Gastrocnemius medialis (tissue), 4 donors: Measurements from ENCODE around the gene EIF2S3. TPM values are rescaled to one million over a fixed set of nuclear protein-coding genes. Genes with fewer than 3 reads are reported as not detected.

Experiments
- ATAC-seq, 2 donors: fragments of 150-250 bp; one replicate each; pipeline ENCODE4 v1.9.1; 2016
- DNase-seq, 2 donors: peaks; one replicate each; pipeline ENCODE4 v3.0.0-alpha.2; 2019
- H3K27ac ChIP-seq, 4 donors: fragments of 200-600 bp; sonication (generic); 1 replicate in 1 of 4; 2 replicates in 3 of 4; pipeline ENCODE4 v1.5.1; 2016 to 2018; ENCODE audit warnings: mild to moderate bottlenecking in 2 of 4, moderate library complexity in 1 of 4
- H3K27me3 ChIP-seq, 3 donors: fragments of 200-600 bp; sonication (generic) in 2 of 3; 1 replicate in 1 of 3; 2 replicates in 2 of 3; pipeline versions ENCODE4 v1.5.1 to v1.6.0; 2016 to 2019; ENCODE audit warnings: mild to moderate bottlenecking in 1 of 3, moderate library complexity in 1 of 3
- H3K36me3 ChIP-seq, 2 donors: fragments of 200-600 bp; sonication (generic) in 1 of 2; one replicate each; pipeline ENCODE4 v1.5.1; 2017 to 2018
- H3K4me1 ChIP-seq, 2 donors: fragments of 200-600 bp; sonication (generic) in 1 of 2; one replicate each; pipeline ENCODE4 v1.5.1; 2016 to 2017; ENCODE audit warnings: mild to moderate bottlenecking in 2 of 2
- H3K4me3 ChIP-seq, 4 donors: fragments of 200-600 bp; sonication (generic) in 3 of 4; 1 replicate in 1 of 4; 2 replicates in 3 of 4; pipeline ENCODE4 v1.5.1; 2016 to 2019; ENCODE audit warnings: mild to moderate bottlenecking in 2 of 4
- H3K9me3 ChIP-seq, 3 donors: fragments of 200-600 bp; sonication (generic) in 2 of 3; 1 replicate in 1 of 3; 2 replicates in 2 of 3; pipeline ENCODE4 v1.5.1; 2016 to 2019
- POLR2A ChIP-seq, 2 donors: fragments of 450-650 bp; IDR thresholded peaks; one replicate each; pipeline ENCODE4 v1.6.1; 2017; ENCODE audit warnings: antibody characterized with exemption in 2 of 2, mild to moderate bottlenecking in 2 of 2, moderate library complexity in 2 of 2
- in situ Hi-C, 4 donors: fragments of 200-750 bp; cut with MboI; loops; one replicate each; pipeline versions ENCODE4 v1.15.0 to v1.8.0; 2017; ENCODE audit warnings: low sequenced_read_pairs in 4 of 4
- intact Hi-C: fragments of 100-400 bp; cut with DNase I; formaldehyde crosslinking; loops from one replicate; pipeline ENCODE4 v1.15.1; 2023; ENCODE audit warnings: low total_unique reads
- total RNA-seq, 4 donors: library from RNA; depleted of rRNA; stranded (reverse); fragments of >200 nt; gene quantifications; one replicate each; pipeline versions ENCODE4 v1.1.0 to v1.2.3, GENCODE V29; 2016
- TF ChIP-seq, protein P1 (sequence below), 5 experiments: fragments of 450-650 bp in 3 of 5; fragments of 200-600 bp in 2 of 5; sonication (generic) in 2 of 5; IDR thresholded peaks in 4 of 5; conservative IDR thresholded peaks in 1 of 5; 1 replicate in 4 of 5; 2 replicates in 1 of 5; pipeline ENCODE4 v1.5.1; 2016 to 2019; ENCODE audit warnings: antibody characterized with exemption in 5 of 5, mild to moderate bottlenecking in 3 of 5, moderate library complexity in 3 of 5

Gene EIF2S3
- total RNA-seq, 4 donors from 2014 or later, result 50.8 to 89.1 (median 70.2) TPM

DNA sequence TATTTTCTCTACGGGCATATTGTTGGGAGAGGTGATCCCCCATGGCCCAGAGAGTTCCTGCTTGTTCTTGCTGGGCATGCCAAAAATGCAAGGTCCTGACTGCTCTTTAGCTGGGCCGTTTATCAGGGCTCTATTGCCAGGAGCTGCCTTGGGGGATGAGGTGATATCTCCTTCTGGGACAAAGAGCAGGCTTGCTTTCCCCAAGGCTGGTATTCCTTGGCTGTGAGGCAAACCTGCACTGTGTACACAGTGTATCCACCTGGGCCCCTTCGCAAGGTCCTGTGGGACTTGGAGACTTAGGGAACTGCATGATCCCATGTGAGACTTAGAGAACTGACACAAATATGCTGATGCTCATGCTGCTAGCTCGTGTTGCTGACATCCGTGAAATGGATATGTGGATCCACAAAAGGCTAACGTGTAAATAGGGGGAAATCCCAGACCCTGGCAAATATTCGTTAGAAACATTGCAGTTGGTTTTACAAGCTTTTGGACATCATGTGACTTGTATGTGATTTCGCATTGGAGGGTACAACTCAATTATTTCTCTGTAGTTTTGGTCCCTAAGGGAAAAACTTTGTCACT lies 70.4 kb downstream of the EIF2S3 start:
- in situ Hi-C loops, result no loop called here
- peak; percentile 46 to 62 for ATAC-seq

More for the DNA sequence above, 70.4 kb downstream of the EIF2S3 start:
- Histone ChIP-seq H3K27me3 (no peaks in the 10 kb centered on the region), H3K36me3 (no peaks in the 10 kb centered on the region), H3K27ac (peak overlapping the region in 1 of 4 donors; percentile 4), H3K4me3 (no peak overlapping the region), H3K4me1 (no peaks in the 10 kb centered on the region), H3K9me3 (no peaks in the 10 kb centered on the region)
- peak in 1 of 2 donors; percentile 2 for DNase-seq
- intact Hi-C loops, result no loop called here
- TF ChIP-seq POLR2A (IDR thresholded peaks at IDR 0.05), result no peak
- TF ChIP-seq, protein P1, sequence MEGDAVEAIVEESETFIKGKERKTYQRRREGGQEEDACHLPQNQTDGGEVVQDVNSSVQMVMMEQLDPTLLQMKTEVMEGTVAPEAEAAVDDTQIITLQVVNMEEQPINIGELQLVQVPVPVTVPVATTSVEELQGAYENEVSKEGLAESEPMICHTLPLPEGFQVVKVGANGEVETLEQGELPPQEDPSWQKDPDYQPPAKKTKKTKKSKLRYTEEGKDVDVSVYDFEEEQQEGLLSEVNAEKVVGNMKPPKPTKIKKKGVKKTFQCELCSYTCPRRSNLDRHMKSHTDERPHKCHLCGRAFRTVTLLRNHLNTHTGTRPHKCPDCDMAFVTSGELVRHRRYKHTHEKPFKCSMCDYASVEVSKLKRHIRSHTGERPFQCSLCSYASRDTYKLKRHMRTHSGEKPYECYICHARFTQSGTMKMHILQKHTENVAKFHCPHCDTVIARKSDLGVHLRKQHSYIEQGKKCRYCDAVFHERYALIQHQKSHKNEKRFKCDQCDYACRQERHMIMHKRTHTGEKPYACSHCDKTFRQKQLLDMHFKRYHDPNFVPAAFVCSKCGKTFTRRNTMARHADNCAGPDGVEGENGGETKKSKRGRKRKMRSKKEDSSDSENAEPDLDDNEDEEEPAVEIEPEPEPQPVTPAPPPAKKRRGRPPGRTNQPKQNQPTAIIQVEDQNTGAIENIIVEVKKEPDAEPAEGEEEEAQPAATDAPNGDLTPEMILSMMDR (IDR thresholded peaks at IDR 0.05 in 4 of 5, conservative IDR thresholded peaks at IDR 0.05 in 1 of 5), result no peak

Other genes with a start within 250 kb of the EIF2S3 start
- 10 to 100 TPM; 12.1 to 37.3 (median 30.8) TPM for gene APOO, start 147.0 kb upstream of the EIF2S3 start, total RNA-seq
- 1 to 10 TPM in 1 of 4 donors, not detected in 3; 3.1 TPM for gene CXorf58, start 146.9 kb upstream of the EIF2S3 start, total RNA-seq
- gene KLHL15, start 27.8 kb upstream of the EIF2S3 start, total RNA-seq, result 1 to 10 TPM; 5.1 to 9.3 (median 8.1) TPM
- 10 to 100 TPM; 42.9 to 63.3 (median 57.3) TPM for gene ZFX, start 94.8 kb downstream of the EIF2S3 start, total RNA-seq